Prostate gland (tissue), 2 donors: ENCODE results near the gene RPTOR. TPM values are rescaled to one million over a fixed set of nuclear protein-coding genes. Genes with fewer than 3 reads are reported as not detected.

ENCODE experiments used
- DNase-seq: peaks from one replicate; pipeline ENCODE4 v3.0.0-alpha.2; 2019; ENCODE audit warnings: low spot score
- H3K27ac ChIP-seq, 2 donors: fragments of 200-600 bp; sonication (generic); 2 replicates each; pipeline ENCODE4 v1.5.1; 2017 to 2019
- H3K27me3 ChIP-seq: fragments of 200-600 bp; sonication (generic); replicated peaks from 2 replicates; pipeline ENCODE4 v1.5.1; 2019; ENCODE audit not compliant: insufficient read depth
- H3K36me3 ChIP-seq, 2 donors: fragments of 200-600 bp; sonication (generic); 1 replicate in 1 of 2; 2 replicates in 1 of 2; pipeline versions ENCODE4 v1.5.1 to v1.8.1; 2017 to 2019
- H3K4me1 ChIP-seq: fragments of 200-600 bp; sonication (generic); replicated peaks from 2 replicates; pipeline ENCODE4 v1.5.1; 2019
- H3K4me3 ChIP-seq, 2 donors: fragments of 200-600 bp; sonication (generic); 2 replicates each; pipeline ENCODE4 v1.5.1; 2017 to 2019
- H3K9me3 ChIP-seq: fragments of 200-600 bp; sonication (generic); 2 replicates; pipeline ENCODE4 v1.5.1; 2017
- CTCF ChIP-seq, 4 experiments: fragments of 200-600 bp in 2 of 4; fragments of 450-650 bp in 2 of 4; sonication (generic) in 2 of 4; IDR thresholded peaks; 1 replicate in 3 of 4; 2 replicates in 1 of 4; pipeline ENCODE4 v1.5.1; 2016 to 2019; ENCODE audit warnings: antibody characterized with exemption in 4 of 4, mild to moderate bottlenecking in 2 of 4, moderate library complexity in 2 of 4
- POLR2A ChIP-seq: fragments of 450-650 bp; IDR thresholded peaks from one replicate; pipeline ENCODE4 v1.6.1; 2016; ENCODE audit warnings: antibody characterized with exemption, mild to moderate bottlenecking
- POLR2AphosphoS5 ChIP-seq: sonication (generic); formaldehyde crosslinking; IDR thresholded peaks from one replicate; pipeline ENCODE4 v1.6.1; 2017; ENCODE audit warnings: antibody characterized with exemption
- WGBS: methylation state at CpG from one replicate; pipeline ENCODE4 v1.1.5; 2018; 5-methylcytosine and 5-hydroxymethylcytosine counted together
- intact Hi-C: fragments of 100-400 bp; cut with DNase I; formaldehyde crosslinking; loops from one replicate; pipeline ENCODE4 v1.14.2; 2022
- total RNA-seq, 2 donors: library from RNA; depleted of rRNA; stranded (reverse); fragments of >200 nt; gene quantifications; one replicate each; pipeline ENCODE4 v1.1.0, GENCODE V29; 2016

Gene RPTOR
- total RNA-seq, 2 donors from 2014 or later = 30.3 to 62.5 TPM

DNA sequence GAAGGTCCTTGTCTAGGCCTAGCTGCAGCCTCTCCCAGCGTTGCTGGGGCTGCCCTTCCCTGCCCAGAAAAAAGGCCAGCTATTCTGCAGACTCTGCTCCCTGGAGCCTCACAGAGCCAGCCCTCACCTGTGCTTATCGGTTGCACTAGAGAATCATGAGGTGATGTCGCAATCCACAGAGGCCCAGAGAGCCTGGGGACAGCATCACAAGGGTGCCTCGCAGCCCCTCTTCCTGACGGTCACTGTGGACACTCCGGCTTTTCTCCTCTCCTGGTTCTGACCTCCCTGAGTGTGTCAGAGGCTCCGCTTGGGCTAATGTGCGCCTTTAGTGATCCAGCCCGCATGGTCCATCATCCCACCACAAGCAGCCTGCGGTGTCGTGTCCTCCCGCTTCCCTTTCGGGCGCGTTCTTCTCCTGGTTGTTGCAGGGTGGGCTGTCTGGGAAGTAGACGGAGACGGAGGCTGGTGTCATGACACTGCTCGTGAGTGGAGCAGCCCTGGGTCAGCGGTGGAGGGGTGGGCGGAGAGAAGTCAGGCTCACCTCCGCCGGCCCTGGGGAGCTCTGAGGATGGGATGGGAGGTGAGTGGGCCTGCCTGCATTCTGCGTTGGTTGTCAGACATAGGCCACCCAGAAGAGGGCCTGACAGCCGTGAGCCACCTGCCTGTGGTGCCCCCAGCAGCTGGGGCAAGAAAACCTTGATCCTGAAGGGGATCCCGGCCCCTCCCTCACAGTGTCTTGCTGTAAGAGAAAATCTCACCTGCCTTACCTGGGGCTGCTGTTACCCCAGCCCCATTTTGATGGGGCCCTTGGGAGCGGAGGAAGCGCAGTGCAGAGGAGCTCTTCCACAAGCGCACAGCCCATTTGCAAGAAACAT lies 281.1 kb downstream of the RPTOR start:
- Histone ChIP-seq H3K4me1 (peaks cover 3% of the 10 kb centered on the region), H3K4me3 (no peak overlapping the region), H3K27me3 (no peaks in the 10 kb centered on the region), H3K9me3 (no peaks in the 10 kb centered on the region), H3K27ac (no peak overlapping the region), H3K36me3 (no peaks in the 10 kb centered on the region)
- no peak for DNase-seq
- TF ChIP-seq CTCF (IDR thresholded peaks at IDR 0.05) (no peak), POLR2AphosphoS5 (no peak), POLR2A (no peak)
- 95% methylated on average over 28 of the region's 28 CpGs for WGBS
- intact Hi-C loops = no loop called here

GRCh38 chr17:80826346-80826954 lies 281.8 kb downstream of the RPTOR start:
- no peaks in the 10 kb centered on the region for H3K9me3 ChIP-seq
- no peak overlapping the region for H3K4me3 ChIP-seq
- H3K27ac ChIP-seq = no peak overlapping the region
- no peaks in the 10 kb centered on the region for H3K36me3 ChIP-seq
- intact Hi-C loops = no loop called here
- peaks cover 3% of the 10 kb centered on the region for H3K4me1 ChIP-seq
- WGBS = 88% methylated on average over 23 of the region's 23 CpGs
- no peak for DNase-seq
- no peak for TF ChIP-seq POLR2AphosphoS5
- no peak for TF ChIP-seq POLR2A
- no peak for TF ChIP-seq CTCF (IDR thresholded peaks at IDR 0.05)
- no peaks in the 10 kb centered on the region for H3K27me3 ChIP-seq

- intact Hi-C loops = no loop called here
- no peak for DNase-seq
- H3K4me1 ChIP-seq = peaks cover 3% of the 10 kb centered on the region
- 81% methylated on average over 20 of the region's 20 CpGs for WGBS
- no peak overlapping the region for H3K27ac ChIP-seq
- no peak for TF ChIP-seq CTCF (IDR thresholded peaks at IDR 0.05)
- H3K36me3 ChIP-seq = no peaks in the 10 kb centered on the region
- no peaks in the 10 kb centered on the region for H3K27me3 ChIP-seq
- no peak overlapping the region for H3K4me3 ChIP-seq
- no peaks in the 10 kb centered on the region for H3K9me3 ChIP-seq
These were observed 282.5 kb downstream of the RPTOR start for GRCh38 chr17:80826955-80827645.

DNA sequence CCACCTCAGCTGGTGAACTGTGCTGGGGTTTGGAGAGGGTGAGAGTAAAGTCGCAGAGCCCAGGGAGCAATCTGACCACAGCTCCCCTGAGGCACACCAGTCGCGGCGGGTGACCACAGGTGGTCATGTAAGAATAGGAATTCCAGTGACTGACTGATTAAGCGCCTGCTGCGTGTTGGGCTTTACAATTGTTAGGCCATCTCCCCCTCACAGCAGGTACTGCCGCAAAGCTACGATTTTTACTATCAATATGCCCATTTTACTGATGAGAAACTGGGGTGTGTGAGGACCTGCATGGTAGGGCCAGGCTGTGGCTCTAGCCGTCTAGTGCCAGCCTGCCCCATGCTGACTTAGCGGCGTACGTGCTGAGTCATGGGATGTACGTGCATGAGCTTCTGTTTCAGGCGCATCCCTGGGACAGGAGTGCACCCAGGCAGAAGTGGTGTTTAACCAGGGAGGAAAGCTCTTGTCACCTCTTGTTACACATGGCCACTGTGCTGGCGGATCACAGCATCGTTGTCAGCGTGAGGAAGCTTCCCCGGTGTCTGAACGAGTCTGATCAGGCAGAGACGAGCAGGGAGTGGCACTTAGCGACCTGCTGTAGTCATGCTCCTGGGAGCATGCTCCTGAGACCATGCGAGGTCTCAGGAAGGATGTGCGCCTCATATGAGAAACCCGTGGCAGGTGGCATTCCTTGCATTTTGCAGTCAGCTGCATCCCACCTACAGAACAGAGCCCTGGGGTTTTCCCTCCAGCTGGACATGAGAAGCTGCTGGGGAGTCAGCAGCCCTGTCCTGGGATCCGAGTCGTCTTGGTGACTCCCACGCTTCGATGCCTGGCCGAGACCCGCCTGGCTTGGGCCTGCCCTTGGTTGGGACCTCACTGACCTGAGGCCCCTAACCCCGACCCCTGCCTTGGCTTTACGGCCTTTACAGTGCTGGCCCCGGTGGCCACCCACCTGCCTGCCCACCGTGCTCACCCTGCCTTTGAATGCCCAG lies 283.3 kb downstream of the RPTOR start:
- no peak for DNase-seq
- Histone ChIP-seq H3K9me3 (no peaks in the 10 kb centered on the region), H3K36me3 (no peaks in the 10 kb centered on the region), H3K27ac (no peak overlapping the region), H3K27me3 (no peaks in the 10 kb centered on the region), H3K4me3 (no peak overlapping the region), H3K4me1 (peaks cover 3% of the 10 kb centered on the region)
- no peak for TF ChIP-seq CTCF (IDR thresholded peaks at IDR 0.05)
- TF ChIP-seq POLR2AphosphoS5 = no peak
- TF ChIP-seq POLR2A = no peak
- WGBS = 87% methylated on average over 34 of the region's 34 CpGs
- intact Hi-C loops = no loop called here
